Mucosa of descending colon (tissue), 3 donors: ENCODE results near the gene PRSS16. TPM values are rescaled to one million over a fixed set of nuclear protein-coding genes. Genes with fewer than 3 reads are reported as not detected.

ENCODE experiments used
- ATAC-seq: fragments of 200-7000 bp; cut with Tn5 transposase; one replicate; pipeline ENCODE4 v1.9.1; 2020; ENCODE audit warnings: mild to moderate bottlenecking, moderate library complexity
- DNase-seq, 3 donors: peaks; one replicate each; pipeline ENCODE4 v3.0.0-alpha.2; 2020
- H3K36me3 ChIP-seq: fragments of 200-600 bp; one replicate; pipeline ENCODE4 v1.8.0; 2021; ENCODE audit warnings: low read depth, mild to moderate bottlenecking
- H3K4me1 ChIP-seq: fragments of 200-600 bp; one replicate; pipeline ENCODE4 v1.8.0; 2021; ENCODE audit warnings: low read depth, mild to moderate bottlenecking
- H3K4me3 ChIP-seq: fragments of 200-600 bp; one replicate; pipeline ENCODE4 v1.8.0; 2021; ENCODE audit warnings: mild to moderate bottlenecking
- H3K9me3 ChIP-seq: fragments of 200-600 bp; one replicate; pipeline ENCODE4 v1.8.0; 2021; ENCODE audit warnings: mild to moderate bottlenecking
- CTCF ChIP-seq: fragments of 200-600 bp; IDR thresholded peaks from one replicate; pipeline ENCODE4 v1.8.0; 2022; ENCODE audit warnings: antibody characterized with exemption, mild to moderate bottlenecking
- intact Hi-C, 2 donors: fragments of 100-400 bp; cut with DNase I in 1 of 2; cut with micrococcal nuclease in 1 of 2; formaldehyde crosslinking; loops; one replicate each; pipeline versions ENCODE4 v1.11.0 to v1.11.1; 2022; cut with DNase I, micrococcal nuclease
- total RNA-seq, 3 donors: library from RNA; stranded (reverse); fragmentation: NEBNext Ultra II Directional in 2 of 3; extraction: Animal tissue kit (Norgen Biotek cat#: 25700) in 2 of 3; gene quantifications; one replicate each; pipeline versions ENCODE4 v1.2.1 to v1.2.4, GENCODE V29; 2021 to 2023
- donor health status: DM: no; HTN: no; CAD: no; lungs with moderate emphysema.
- donor health status: DM: no; HTN: no; CAD: no.
- donor health status: DM: no; HTN: yes; CAD: no.

PRSS16 gene
- total RNA-seq, 3 donors from 2014 or later = 13.0 to 32.1 (median 22.4) TPM

GRCh38 chr6:27295301-27296079 is 48.0 kb downstream of the PRSS16 start:
- H3K4me3 ChIP-seq = no peak overlapping the region
- TF ChIP-seq CTCF = no peak
- H3K9me3 ChIP-seq = no peaks in the 10 kb centered on the region
- DNase-seq (no peak), ATAC-seq (peak; percentile 19)
- no peaks in the 10 kb centered on the region for H3K4me1 ChIP-seq
- no peaks in the 10 kb centered on the region for H3K36me3 ChIP-seq
- intact Hi-C loops = no loop called here

GRCh38 chr6:27296106-27296783 is 48.7 kb downstream of the PRSS16 start:
- intact Hi-C loops = no loop called here
- Histone ChIP-seq H3K4me3 (no peak overlapping the region), H3K9me3 (no peaks in the 10 kb centered on the region), H3K36me3 (no peaks in the 10 kb centered on the region), H3K4me1 (no peaks in the 10 kb centered on the region)
- ATAC-seq (peak; percentile 28), DNase-seq (peak in 1 of 3 donors; percentile 11)
- no peak for TF ChIP-seq CTCF

GRCh38 chr6:27297484-27297856 is 50.0 kb downstream of the PRSS16 start:
- ATAC-seq = no peak
- no peak overlapping the region for H3K4me3 ChIP-seq
- TF ChIP-seq CTCF = no peak

GRCh38 chr6:27297857-27298730 is 50.6 kb downstream of the PRSS16 start:
- no peak for ATAC-seq
- intact Hi-C loops = no loop called here
- Histone ChIP-seq H3K4me1 (no peaks in the 10 kb centered on the region), H3K4me3 (no peak overlapping the region), H3K9me3 (no peaks in the 10 kb centered on the region), H3K36me3 (no peaks in the 10 kb centered on the region)
- no peak for DNase-seq
- TF ChIP-seq CTCF = no peak

More at GRCh38 chr6:27297484-27297856, 50.0 kb downstream of the PRSS16 start:
- no peaks in the 10 kb centered on the region for H3K9me3 ChIP-seq
- H3K4me1 ChIP-seq = no peaks in the 10 kb centered on the region
- no peaks in the 10 kb centered on the region for H3K36me3 ChIP-seq
- no peak for DNase-seq
- intact Hi-C loops = no loop called here

GRCh38 chr6:27303613-27304272 is 56.2 kb downstream of the PRSS16 start:
- Histone ChIP-seq H3K36me3 (no peaks in the 10 kb centered on the region), H3K4me1 (no peaks in the 10 kb centered on the region), H3K9me3 (no peaks in the 10 kb centered on the region), H3K4me3 (no peak overlapping the region)
- intact Hi-C loops = no loop called here
- ATAC-seq (no peak), DNase-seq (no peak)
- TF ChIP-seq CTCF = no peak
